NCI-H1048 (cell line): Measurements from ENCODE around the gene P3H3.

Experiments
- DNase-seq: peaks from one replicate; lab custom pipeline; 2025; lab: John Stamatoyannopoulos, UW

The P3H3 gene

GRCh38 chr12:6827437-6827911, 733 bp upstream of the P3H3 start:
- DNase-seq: peak; percentile 37

GRCh38 chr12:6828781-6829535, 751 bp downstream of the P3H3 start:
- no peak for DNase-seq

GRCh38 chr12:6829536-6830220, 1.5 kb downstream of the P3H3 start:
- no peak for DNase-seq

- DNase-seq: no peak
Measured at GRCh38 chr12:6830286-6830890, 2.2 kb downstream of the P3H3 start.

- no peak for DNase-seq
Measured at GRCh38 chr12:6830999-6831398, 2.8 kb downstream of the P3H3 start.

GRCh38 chr12:6831450-6831995, 3.3 kb downstream of the P3H3 start:
- no peak for DNase-seq

GRCh38 chr12:6832125-6832524, 3.9 kb downstream of the P3H3 start:
- DNase-seq: no peak

GRCh38 chr12:6833189-6833890, 5.1 kb downstream of the P3H3 start:
- DNase-seq: no peak

GRCh38 chr12:6834254-6834653, 6.0 kb downstream of the P3H3 start:
- DNase-seq: no peak

- DNase-seq: no peak
Measured at GRCh38 chr12:6834873-6835272, 6.7 kb downstream of the P3H3 start.

- DNase-seq: no peak
Measured at GRCh38 chr12:6836851-6837250, 8.6 kb downstream of the P3H3 start.

- DNase-seq: no peak
Measured at GRCh38 chr12:6837370-6838060, 9.3 kb downstream of the P3H3 start.

GRCh38 chr12:6838854-6839253, 10.6 kb downstream of the P3H3 start:
- DNase-seq: no peak

- DNase-seq: no peak
Measured at GRCh38 chr12:6839482-6840201, 11.4 kb downstream of the P3H3 start.

GRCh38 chr12:6840330-6840729, 12.1 kb downstream of the P3H3 start:
- DNase-seq: no peak

- DNase-seq: no peak
Measured at GRCh38 chr12:6840761-6841515, 12.7 kb downstream of the P3H3 start, which contains the start of gene GNB3. TSS of gene GNB3 (plus strand) at chr12:6840925. CDS start at chr12:6841288, 363 bp downstream.

- no peak for DNase-seq
Measured at GRCh38 chr12:6842075-6842474, 13.9 kb downstream of the P3H3 start.

- no peak for DNase-seq
Measured at GRCh38 chr12:6843118-6843902, 15.1 kb downstream of the P3H3 start.

GRCh38 chr12:6845395-6845794, 17.2 kb downstream of the P3H3 start:
- no peak for DNase-seq
